Measurements from ENCODE around the gene DHDH.
A peak's percentile ranks its signal among the peaks of the same experiment; 100 is the strongest.

DNA sequence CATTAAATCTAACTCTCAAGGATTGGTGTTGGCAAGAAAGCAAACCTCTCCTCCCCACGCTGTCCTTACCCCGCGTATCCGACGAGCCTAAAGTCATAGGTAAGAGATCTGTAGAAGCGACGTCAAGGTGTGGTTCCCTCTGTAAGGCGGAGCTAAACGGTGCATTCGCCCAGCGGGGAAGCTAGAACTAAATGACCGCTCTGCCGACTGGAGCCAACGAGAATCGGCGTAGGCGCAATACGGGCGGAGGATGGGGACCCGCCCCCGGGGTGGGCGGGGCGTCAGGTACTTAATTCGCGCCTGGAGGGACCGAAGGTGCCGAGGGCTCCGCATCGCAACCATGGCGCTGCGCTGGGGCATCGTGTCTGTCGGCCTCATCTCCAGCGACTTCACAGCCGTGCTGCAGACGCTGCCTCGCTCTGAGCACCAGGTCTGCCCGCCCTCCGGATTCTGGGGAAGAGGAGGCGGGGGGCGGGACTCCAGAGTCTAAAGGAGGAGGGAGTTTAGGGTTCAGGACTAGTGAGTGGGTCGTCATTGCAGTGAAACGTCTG lies at the start of gene DHDH:
- TF ChIP-seq, protein P1, sequence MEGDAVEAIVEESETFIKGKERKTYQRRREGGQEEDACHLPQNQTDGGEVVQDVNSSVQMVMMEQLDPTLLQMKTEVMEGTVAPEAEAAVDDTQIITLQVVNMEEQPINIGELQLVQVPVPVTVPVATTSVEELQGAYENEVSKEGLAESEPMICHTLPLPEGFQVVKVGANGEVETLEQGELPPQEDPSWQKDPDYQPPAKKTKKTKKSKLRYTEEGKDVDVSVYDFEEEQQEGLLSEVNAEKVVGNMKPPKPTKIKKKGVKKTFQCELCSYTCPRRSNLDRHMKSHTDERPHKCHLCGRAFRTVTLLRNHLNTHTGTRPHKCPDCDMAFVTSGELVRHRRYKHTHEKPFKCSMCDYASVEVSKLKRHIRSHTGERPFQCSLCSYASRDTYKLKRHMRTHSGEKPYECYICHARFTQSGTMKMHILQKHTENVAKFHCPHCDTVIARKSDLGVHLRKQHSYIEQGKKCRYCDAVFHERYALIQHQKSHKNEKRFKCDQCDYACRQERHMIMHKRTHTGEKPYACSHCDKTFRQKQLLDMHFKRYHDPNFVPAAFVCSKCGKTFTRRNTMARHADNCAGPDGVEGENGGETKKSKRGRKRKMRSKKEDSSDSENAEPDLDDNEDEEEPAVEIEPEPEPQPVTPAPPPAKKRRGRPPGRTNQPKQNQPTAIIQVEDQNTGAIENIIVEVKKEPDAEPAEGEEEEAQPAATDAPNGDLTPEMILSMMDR (CRISPR knock-in tag; IDR thresholded peaks at IDR 0.05), result no peak
- TF ChIP-seq ZFP37 (CRISPR knock-in tag; IDR thresholded peaks at IDR 0.05; ENCODE audit: borderline replicate concordance) (no peak), IKZF1 (IDR thresholded peaks at IDR 0.05) (no peak), RXRA (CRISPR knock-in tag; IDR thresholded peaks at IDR 0.05) (0 out of 2 replicates have a peak, but pooled peaks have one; percentile 23), KLF11 (CRISPR knock-in tag; IDR thresholded peaks at IDR 0.05) (no peak), KAT7 (CRISPR knock-in tag; IDR thresholded peaks at IDR 0.05; ENCODE audit: borderline replicate concordance) (no peak), NFATC3 (CRISPR knock-in tag; IDR thresholded peaks at IDR 0.05) (no peak), FOXA3 (CRISPR knock-in tag; IDR thresholded peaks at IDR 0.05) (no peak), MED1 (CRISPR knock-in tag; IDR thresholded peaks at IDR 0.05) (no peak)
- TF ChIP-seq, protein P2, sequence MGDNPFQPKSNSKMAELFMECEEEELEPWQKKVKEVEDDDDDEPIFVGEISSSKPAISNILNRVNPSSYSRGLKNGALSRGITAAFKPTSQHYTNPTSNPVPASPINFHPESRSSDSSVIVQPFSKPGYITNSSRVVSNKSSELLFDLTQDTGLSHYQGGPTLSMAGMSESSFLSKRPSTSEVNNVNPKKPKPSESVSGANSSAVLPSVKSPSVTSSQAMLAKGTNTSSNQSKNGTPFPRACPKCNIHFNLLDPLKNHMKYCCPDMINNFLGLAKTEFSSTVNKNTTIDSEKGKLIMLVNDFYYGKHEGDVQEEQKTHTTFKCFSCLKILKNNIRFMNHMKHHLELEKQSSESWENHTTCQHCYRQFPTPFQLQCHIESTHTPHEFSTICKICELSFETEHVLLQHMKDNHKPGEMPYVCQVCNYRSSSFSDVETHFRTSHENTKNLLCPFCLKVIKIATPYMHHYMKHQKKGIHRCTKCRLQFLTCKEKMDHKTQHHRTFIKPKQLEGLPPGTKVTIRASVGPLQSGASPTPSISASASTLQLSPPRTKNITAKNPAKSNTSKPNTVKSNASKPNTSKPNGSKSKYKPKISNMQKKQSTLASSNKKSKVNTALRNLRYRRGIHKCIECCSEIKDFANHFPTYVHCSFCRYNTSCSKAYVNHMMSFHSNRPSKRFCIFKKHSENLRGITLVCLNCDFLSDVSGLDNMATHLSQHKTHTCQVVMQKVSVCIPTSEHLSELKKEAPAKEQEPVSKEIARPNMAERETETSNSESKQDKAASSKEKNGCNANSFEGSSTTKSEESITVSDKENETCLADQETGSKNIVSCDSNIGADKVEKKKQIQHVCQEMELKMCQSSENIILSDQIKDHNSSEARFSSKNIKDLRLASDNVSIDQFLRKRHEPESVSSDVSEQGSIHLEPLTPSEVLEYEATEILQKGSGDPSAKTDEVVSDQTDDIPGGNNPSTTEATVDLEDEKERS (CRISPR knock-in tag; IDR thresholded peaks at IDR 0.05), result no peak
